ENCODE measurements around the gene CD164L2.
"Not testable (repeated sequence)": the region's sequence is repeated elsewhere in the genome, so short reads cannot be mapped to it uniquely, and the experiment has no call there.

CD164L2 gene

DNA sequence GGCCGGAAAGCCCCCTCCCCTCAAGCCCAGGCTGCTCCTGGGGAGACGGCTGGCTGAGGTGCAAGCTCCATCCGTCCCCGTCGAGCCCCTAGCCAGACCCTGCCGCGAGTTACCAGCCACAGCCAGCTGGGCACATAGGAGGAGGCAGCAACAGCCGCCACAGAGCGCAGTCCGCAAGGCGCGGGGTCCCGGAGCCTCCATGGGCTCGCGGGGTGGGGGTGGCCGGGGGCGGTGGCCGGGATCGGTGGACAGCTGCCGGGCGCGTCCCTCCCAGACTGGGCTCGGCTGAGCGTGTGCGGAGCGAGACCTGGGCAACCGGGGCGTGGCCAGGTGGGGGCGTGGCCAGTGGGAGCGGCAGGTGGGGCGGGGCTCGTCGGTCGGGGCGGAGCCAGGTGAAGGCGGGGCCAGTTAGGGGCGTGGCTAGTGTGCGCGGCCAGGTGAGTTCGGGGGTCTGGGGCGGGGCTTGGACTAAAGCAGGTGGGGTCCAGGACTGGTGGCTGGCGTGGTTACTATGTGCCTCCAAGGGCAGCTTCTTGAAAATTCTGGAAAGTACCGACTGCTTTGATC, at the start of gene CD164L2:
Gene CD164L2, minus strand, starts transcription at position 295 of the 567 bp plus-strand sequence. Its CDS starts 94 bp downstream, at position 201.
- Mint-ChIP-seq H3K9me3 (no peaks in the 10 kb centered on the region), H3K36me3 (no peaks in the 10 kb centered on the region), H3K27ac (peak within 1 kb of the TSS; percentile 5), H3K4me3 (no peak within 1 kb of the TSS), H3K4me1 (no peaks in the 10 kb centered on the region)
- peak; percentile 38 for ATAC-seq
- DNase-seq (ENCODE audit: low spot score in 2 of 2) = no peak

DNA sequence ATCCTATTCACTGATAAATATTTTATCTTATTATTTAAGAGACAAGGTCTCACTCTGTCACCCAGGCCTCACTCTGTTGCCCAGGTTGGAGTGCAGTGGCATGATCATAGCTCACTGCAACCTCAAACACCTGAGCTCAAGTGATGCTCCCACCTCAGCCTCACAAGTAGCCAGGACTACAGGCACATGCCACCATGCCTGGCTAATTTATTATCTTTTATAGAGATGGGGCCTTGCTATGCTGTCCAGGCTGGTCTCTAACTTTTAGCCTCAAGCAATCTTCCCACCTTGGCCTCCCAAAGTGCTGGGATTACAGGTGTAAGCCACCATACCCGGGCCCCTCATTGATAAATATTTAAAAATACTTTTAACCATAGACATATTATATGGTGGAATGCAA, 49.6 kb upstream of the CD164L2 start:
- Mint-ChIP-seq H3K36me3 (peaks cover 18% of the 10 kb centered on the region), H3K4me1 (peaks cover 46% of the 10 kb centered on the region)
- ATAC-seq; H3K27ac Mint-ChIP-seq; H3K4me3 Mint-ChIP-seq; H3K9me3 Mint-ChIP-seq; DNase-seq (ENCODE audit: low spot score in 2 of 2): not testable (repeated sequence)

DNA sequence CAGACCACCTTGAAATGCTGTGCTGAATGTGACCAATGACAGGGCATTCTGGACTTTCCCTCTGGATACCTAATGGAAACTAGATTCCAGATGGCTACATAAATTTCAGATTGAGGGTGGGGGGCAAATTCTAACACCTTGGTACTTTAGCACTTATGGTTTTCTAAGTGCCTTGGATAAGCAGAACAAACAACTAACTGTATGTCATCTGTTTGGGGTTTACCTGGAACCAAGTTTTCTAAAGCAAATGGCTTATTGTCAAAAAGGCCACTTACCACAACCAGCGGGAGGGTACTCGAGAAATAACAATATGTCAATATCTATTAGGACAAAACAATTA, 48.4 kb upstream of the CD164L2 start:
- Mint-ChIP-seq H3K4me1 (peaks cover 36% of the 10 kb centered on the region), H3K9me3 (no peaks in the 10 kb centered on the region), H3K4me3 (no peak overlapping the region), H3K36me3 (peaks cover 30% of the 10 kb centered on the region), H3K27ac (peak overlapping the region; percentile 78)
- no peak for DNase-seq (ENCODE audit: low spot score in 2 of 2)
- no peak for ATAC-seq

- peaks cover 35% of the 10 kb centered on the region for H3K36me3 Mint-ChIP-seq
- H3K4me3 Mint-ChIP-seq = no peak overlapping the region
- peak; percentile 37 for ATAC-seq
These were observed 47.9 kb upstream of the CD164L2 start for GRCh38 chr1:27430903-27431600.

DNA sequence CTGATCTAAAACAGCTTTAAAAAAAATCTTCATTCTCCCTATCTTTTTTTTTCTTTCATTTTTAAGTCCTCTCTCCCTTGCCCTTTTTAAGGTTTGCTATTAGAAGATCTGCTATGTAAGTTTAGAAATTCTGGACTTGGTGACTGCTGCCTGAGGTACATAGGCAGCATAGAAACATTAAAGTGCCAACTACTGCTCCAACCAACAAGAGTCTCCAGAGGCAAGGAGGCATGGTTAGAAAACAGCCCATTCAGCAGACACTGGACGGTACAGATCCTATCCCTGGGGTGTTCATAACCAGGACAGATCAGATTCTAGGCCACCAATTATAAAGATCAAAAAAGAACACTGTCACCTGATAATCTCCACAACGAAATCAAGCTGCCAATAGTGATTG, 45.9 kb upstream of the CD164L2 start:
- H3K9me3 Mint-ChIP-seq = no peaks in the 10 kb centered on the region
- H3K4me1 Mint-ChIP-seq = peaks cover 34% of the 10 kb centered on the region
- H3K36me3 Mint-ChIP-seq = peaks cover 52% of the 10 kb centered on the region
- ATAC-seq (no peak), DNase-seq (ENCODE audit: low spot score in 2 of 2) (no peak)
- H3K4me3 Mint-ChIP-seq = no peak overlapping the region
- H3K27ac Mint-ChIP-seq = peak overlapping the region; percentile 87

More at GRCh38 chr1:27430903-27431600, 47.9 kb upstream of the CD164L2 start:
- H3K9me3 Mint-ChIP-seq = no peaks in the 10 kb centered on the region
- peaks cover 31% of the 10 kb centered on the region for H3K4me1 Mint-ChIP-seq
- DNase-seq (ENCODE audit: low spot score in 2 of 2) = no peak
- peak overlapping the region; percentile 78 for H3K27ac Mint-ChIP-seq

- ATAC-seq (no peak), DNase-seq (ENCODE audit: low spot score in 2 of 2) (no peak)
- Mint-ChIP-seq H3K27ac (peak overlapping the region; percentile 87), H3K36me3 (peaks cover 52% of the 10 kb centered on the region), H3K9me3 (no peaks in the 10 kb centered on the region), H3K4me1 (peaks cover 37% of the 10 kb centered on the region), H3K4me3 (peak overlapping the region; percentile 30)
These were observed 45.3 kb upstream of the CD164L2 start for GRCh38 chr1:27428316-27429028.

GRCh38 chr1:27427816-27428315, 44.7 kb upstream of the CD164L2 start:
- DNase-seq (ENCODE audit: low spot score in 2 of 2) = no peak
- peaks cover 58% of the 10 kb centered on the region for H3K36me3 Mint-ChIP-seq
- H3K9me3 Mint-ChIP-seq = no peaks in the 10 kb centered on the region
- peak overlapping the region; percentile 87 for H3K27ac Mint-ChIP-seq
- no peak for ATAC-seq
- H3K4me1 Mint-ChIP-seq = peaks cover 37% of the 10 kb centered on the region
- H3K4me3 Mint-ChIP-seq = peak overlapping the region; percentile 30

GRCh38 chr1:27427329-27427728, 44.2 kb upstream of the CD164L2 start:
- no peak for ATAC-seq
- Mint-ChIP-seq H3K4me1 (peaks cover 37% of the 10 kb centered on the region), H3K27ac (no peak overlapping the region), H3K36me3 (peaks cover 64% of the 10 kb centered on the region), H3K9me3 (no peaks in the 10 kb centered on the region), H3K4me3 (no peak overlapping the region)
- no peak for DNase-seq (ENCODE audit: low spot score in 2 of 2)

GRCh38 chr1:27423709-27424108, 40.6 kb upstream of the CD164L2 start:
- no peak for ATAC-seq
- no peaks in the 10 kb centered on the region for H3K9me3 Mint-ChIP-seq
- peaks cover 69% of the 10 kb centered on the region for H3K36me3 Mint-ChIP-seq
- H3K27ac Mint-ChIP-seq = no peak overlapping the region
- peaks cover 28% of the 10 kb centered on the region for H3K4me1 Mint-ChIP-seq
- H3K4me3 Mint-ChIP-seq = no peak overlapping the region
- DNase-seq (ENCODE audit: low spot score in 2 of 2) = no peak

DNA sequence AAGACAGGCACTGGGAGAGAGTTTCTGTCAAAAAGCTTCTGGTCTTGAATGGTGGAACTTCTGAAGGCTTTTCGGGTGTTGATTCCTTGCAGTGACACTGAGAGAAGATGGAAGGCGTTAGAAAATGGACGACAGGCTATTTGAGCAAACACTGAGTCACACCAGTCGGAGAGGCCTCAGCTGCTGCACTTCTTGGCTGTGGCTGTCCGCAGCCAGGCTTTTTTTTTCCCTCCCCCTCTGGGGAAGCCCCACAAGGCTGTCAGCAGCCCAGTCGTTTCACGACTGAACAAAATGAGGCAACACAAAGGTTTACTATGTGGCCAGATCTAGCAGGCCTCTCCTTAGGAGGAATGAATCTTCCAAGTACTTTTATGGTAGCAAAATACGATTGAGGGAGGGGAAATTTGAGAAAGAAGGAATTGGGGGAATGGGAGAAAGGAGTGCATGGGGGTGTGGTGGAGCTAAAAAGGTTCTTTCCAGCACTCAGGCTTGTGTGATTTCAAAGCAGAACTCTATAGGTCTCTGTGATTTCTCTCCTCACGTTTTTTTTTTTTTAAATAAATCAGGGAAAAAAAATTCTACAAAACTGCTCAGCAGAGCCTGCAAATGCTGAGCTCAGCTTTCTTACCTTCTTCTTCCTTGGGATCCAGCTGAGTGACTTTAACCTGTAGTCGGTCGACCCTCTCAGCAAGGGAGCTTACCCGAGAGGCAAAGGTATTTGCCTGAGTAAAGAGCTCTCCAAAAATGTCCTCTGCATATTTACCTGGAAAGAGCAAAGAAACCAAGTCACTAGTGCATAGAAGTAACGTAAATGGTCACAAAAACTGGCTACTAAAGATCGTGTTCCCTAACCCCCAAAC, 35.4 kb upstream of the CD164L2 start:
- Mint-ChIP-seq H3K36me3 (peaks cover 77% of the 10 kb centered on the region), H3K27ac (peak overlapping the region; percentile 82), H3K9me3 (no peaks in the 10 kb centered on the region), H3K4me1 (peaks cover 34% of the 10 kb centered on the region), H3K4me3 (peak overlapping the region; percentile 35)
- peak; percentile 55 to 84 for DNase-seq (ENCODE audit: low spot score in 2 of 2)
- ATAC-seq = peak; percentile 99

GRCh38 chr1:27417713-27418112, 34.6 kb upstream of the CD164L2 start:
- Mint-ChIP-seq H3K9me3 (no peaks in the 10 kb centered on the region), H3K27ac (peak overlapping the region; percentile 82), H3K4me3 (peak overlapping the region; percentile 35), H3K4me1 (peaks cover 34% of the 10 kb centered on the region), H3K36me3 (peaks cover 77% of the 10 kb centered on the region)
- ATAC-seq (no peak), DNase-seq (ENCODE audit: low spot score in 2 of 2) (no peak)

GRCh38 chr1:27416387-27417111, 33.4 kb upstream of the CD164L2 start:
- peaks cover 81% of the 10 kb centered on the region for H3K36me3 Mint-ChIP-seq
- peak overlapping the region; percentile 75 for H3K27ac Mint-ChIP-seq
- H3K4me3 Mint-ChIP-seq = no peak overlapping the region
- H3K9me3 Mint-ChIP-seq = no peaks in the 10 kb centered on the region
- DNase-seq (ENCODE audit: low spot score in 2 of 2) (peak; percentile 48 to 75), ATAC-seq (peak; percentile 73)
- H3K4me1 Mint-ChIP-seq = peaks cover 34% of the 10 kb centered on the region

DNA sequence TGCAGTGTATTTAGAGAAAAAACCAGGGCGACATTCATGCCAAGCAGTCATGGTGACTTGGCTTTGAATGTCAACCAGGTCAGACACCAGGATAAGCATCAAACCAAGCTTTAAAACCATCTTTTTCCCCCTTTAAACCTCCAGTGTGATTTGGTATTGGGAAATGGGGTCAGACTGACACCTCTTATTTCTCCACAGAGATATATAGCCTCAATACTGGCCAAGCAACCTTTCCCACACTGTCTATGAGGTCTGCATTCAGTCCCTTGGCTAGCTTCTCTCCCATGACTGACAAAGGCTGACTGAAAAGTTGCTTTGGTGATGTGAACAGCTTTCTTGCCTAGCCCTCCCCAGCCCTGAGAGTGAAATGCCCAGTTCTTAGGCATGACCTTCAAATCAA, 31.0 kb upstream of the CD164L2 start:
- Mint-ChIP-seq H3K4me1 (peaks cover 29% of the 10 kb centered on the region), H3K9me3 (no peaks in the 10 kb centered on the region), H3K27ac (peak overlapping the region; percentile 78), H3K36me3 (peaks cover 100% of the 10 kb centered on the region), H3K4me3 (no peak overlapping the region)
- ATAC-seq = no peak
- no peak for DNase-seq (ENCODE audit: low spot score in 2 of 2)

- no peak overlapping the region for H3K27ac Mint-ChIP-seq
These were observed 29.9 kb upstream of the CD164L2 start for GRCh38 chr1:27413004-27413403.

More at GRCh38 chr1:27413004-27413403, 29.9 kb upstream of the CD164L2 start:
- Mint-ChIP-seq H3K9me3 (no peaks in the 10 kb centered on the region), H3K36me3 (peaks cover 100% of the 10 kb centered on the region), H3K4me3 (no peak overlapping the region), H3K4me1 (peaks cover 23% of the 10 kb centered on the region)
- ATAC-seq (no peak), DNase-seq (ENCODE audit: low spot score in 2 of 2) (no peak)

Measured in stimulated activated effector memory CD8-positive, alpha-beta T cell treated with anti-CD3 and anti-CD28 coated beads, Interleukin-12 subunit alpha, Interleukin-12 subunit beta, amount 100 ng/mL, for 72 hours (primary cell).